Measurements from ENCODE around the gene ARSG. TPM values are rescaled to one million over a fixed set of nuclear protein-coding genes. Genes with fewer than 3 reads are reported as not detected.
"Not testable (repeated sequence)": the region's sequence is repeated elsewhere in the genome, so short reads cannot be mapped to it uniquely, and the experiment has no call there.

The ARSG gene
- total and polyA plus RNA-seq, 5 experiments from 2014 or later: 10.4 to 15.1 (median 12.9) TPM

- H3K4me3 Mint-ChIP-seq, ATAC-seq, DNase-seq, H3K9me3 Mint-ChIP-seq, H3K27me3 Mint-ChIP-seq: not testable (repeated sequence)
- POLR2A ChIA-PET: interaction anchor here (1.6 kb wide), 1 partner anchor 10 kb away, joined by 6 read pairs; the partner anchor contains the start of gene ARSG
- Mint-ChIP-seq H3K27ac (peak overlapping the region in 1 of 10 donors; percentile 6), H3K4me1 (peaks cover 0 to 30% (median 13%) of the 10 kb centered on the region in 4 donors), H3K36me3 (peaks cover 0 to 33% (median 31%) of the 10 kb centered on the region in 3 donors)
Measured at GRCh38 chr17:68281965-68282364, 9.3 kb upstream of the ARSG start.

GRCh38 chr17:68288375-68288774, 2.9 kb upstream of the ARSG start:
- ATAC-seq (no peak), DNase-seq (no peak)
- Mint-ChIP-seq H3K36me3 (no peaks in the 10 kb centered on the region), H3K27me3 (no peaks in the 10 kb centered on the region), H3K27ac (peak overlapping the region; percentile 25 to 99 (median 96)), H3K9me3 (no peaks in the 10 kb centered on the region), H3K4me1 (peaks cover 26 to 55% (median 44%) of the 10 kb centered on the region in 4 donors), H3K4me3 (peak overlapping the region in 5 of 10 donors; percentile 81 to 98 (median 97))
- POLR2A ChIA-PET: interaction anchor here (0.7 to 6.1 kb wide), 4 partner anchors 13 to 147 kb away, joined by 3 to 94 read pairs (median 3); no protein-coding TSS in a partner anchor

DNA sequence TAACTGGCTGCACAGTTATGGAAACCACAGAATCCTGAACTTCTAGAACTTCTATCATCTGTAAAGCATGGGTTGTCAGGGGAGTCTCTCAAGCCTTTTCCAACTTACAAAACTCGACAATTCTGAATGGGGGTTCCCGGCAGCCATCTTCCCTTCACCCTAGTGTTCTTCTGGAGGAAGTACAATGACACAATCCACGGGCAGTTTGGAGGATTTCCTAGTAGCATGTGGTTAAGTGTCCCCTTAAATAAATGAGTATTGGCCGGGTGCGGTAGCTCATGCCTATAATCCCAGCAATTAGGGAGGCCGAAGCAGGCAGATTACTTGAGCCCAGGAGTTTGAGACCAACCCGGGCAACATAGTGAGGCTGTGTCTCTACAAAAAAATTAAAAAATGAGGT, 2.5 kb upstream of the ARSG start:
- Mint-ChIP-seq H3K27me3 (no peaks in the 10 kb centered on the region), H3K4me1 (peaks cover 26 to 56% (median 46%) of the 10 kb centered on the region in 4 donors), H3K36me3 (no peaks in the 10 kb centered on the region), H3K27ac (peak overlapping the region; percentile 25 to 99 (median 96)), H3K9me3 (no peaks in the 10 kb centered on the region), H3K4me3 (peak overlapping the region; percentile 57 to 100 (median 96))
- peak in 2 of 10 donors; percentile 16 to 22 for DNase-seq
- ATAC-seq: no peak
- POLR2A ChIA-PET: interaction anchor here (0.7 to 6.1 kb wide), 5 partner anchors 12 to 146 kb away, joined by 3 to 94 read pairs (median 3); no protein-coding TSS in a partner anchor

DNA sequence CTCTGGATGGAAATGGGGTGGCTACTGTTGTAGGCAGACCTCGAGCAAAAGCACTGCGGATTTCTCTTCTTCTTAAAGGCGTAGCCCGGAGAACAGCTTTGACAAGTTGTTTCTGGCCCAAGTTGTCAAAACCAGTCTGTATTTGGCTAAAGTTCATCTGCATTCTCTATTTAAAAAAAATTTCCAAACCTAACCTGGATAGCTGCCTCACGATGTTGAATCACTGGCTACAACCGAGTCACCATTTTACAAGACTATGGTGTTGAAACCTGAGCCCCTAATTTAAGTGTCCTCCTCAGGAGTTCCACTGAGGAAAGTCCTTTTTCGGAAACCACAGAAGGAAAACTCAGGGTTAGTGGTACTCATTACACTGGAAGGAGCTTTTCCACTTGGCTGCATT, 1.8 kb upstream of the ARSG start:
- peak overlapping the region; percentile 94 to 99 (median 97) for H3K27ac Mint-ChIP-seq
- no peaks in the 10 kb centered on the region for H3K27me3 Mint-ChIP-seq
- ATAC-seq (no peak), DNase-seq (no peak)
- H3K9me3 Mint-ChIP-seq: no peaks in the 10 kb centered on the region
- POLR2A ChIA-PET: interaction anchor here (0.8 to 6.1 kb wide), 15 partner anchors 10 to 169 kb away, joined by 3 to 94 read pairs (median 30); partner anchors contain the start of genes AMZ2 and WIPI1
- peak overlapping the region; percentile 94 to 100 (median 96) for H3K4me3 Mint-ChIP-seq
- H3K36me3 Mint-ChIP-seq: no peaks in the 10 kb centered on the region
- peaks cover 26 to 62% (median 53%) of the 10 kb centered on the region in 4 donors for H3K4me1 Mint-ChIP-seq

DNA sequence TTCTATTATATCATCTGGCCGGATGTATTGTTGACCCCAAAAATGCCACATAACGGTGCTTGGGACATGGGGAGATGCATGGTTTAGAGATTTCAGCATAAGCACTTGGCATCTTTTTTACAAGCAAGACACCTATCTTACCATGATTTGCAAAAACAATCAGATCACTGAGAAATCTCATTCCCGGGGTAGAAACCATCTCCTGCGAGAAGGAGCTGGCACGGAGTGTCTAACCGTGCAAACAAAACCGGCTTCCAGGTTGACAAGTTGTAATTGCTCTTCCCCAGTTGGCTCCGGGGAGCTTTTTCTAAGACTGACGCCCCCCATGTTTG, 1.4 kb upstream of the ARSG start:
- H3K36me3 Mint-ChIP-seq: no peaks in the 10 kb centered on the region
- H3K27me3 Mint-ChIP-seq: no peaks in the 10 kb centered on the region
- H3K9me3 Mint-ChIP-seq: no peaks in the 10 kb centered on the region
- ATAC-seq (no peak), DNase-seq (no peak)
- H3K4me1 Mint-ChIP-seq: peaks cover 30 to 65% (median 56%) of the 10 kb centered on the region in 4 donors
- H3K27ac Mint-ChIP-seq: peak overlapping the region; percentile 94 to 99 (median 97)
- POLR2A ChIA-PET: interaction anchor here (0.7 to 6.1 kb wide), 19 partner anchors 11 to 222 kb away, joined by 3 to 94 read pairs (median 26); partner anchors contain the start of genes AMZ2, PRKAR1A and WIPI1
- H3K4me3 Mint-ChIP-seq: peak overlapping the region; percentile 94 to 100 (median 96)

DNA sequence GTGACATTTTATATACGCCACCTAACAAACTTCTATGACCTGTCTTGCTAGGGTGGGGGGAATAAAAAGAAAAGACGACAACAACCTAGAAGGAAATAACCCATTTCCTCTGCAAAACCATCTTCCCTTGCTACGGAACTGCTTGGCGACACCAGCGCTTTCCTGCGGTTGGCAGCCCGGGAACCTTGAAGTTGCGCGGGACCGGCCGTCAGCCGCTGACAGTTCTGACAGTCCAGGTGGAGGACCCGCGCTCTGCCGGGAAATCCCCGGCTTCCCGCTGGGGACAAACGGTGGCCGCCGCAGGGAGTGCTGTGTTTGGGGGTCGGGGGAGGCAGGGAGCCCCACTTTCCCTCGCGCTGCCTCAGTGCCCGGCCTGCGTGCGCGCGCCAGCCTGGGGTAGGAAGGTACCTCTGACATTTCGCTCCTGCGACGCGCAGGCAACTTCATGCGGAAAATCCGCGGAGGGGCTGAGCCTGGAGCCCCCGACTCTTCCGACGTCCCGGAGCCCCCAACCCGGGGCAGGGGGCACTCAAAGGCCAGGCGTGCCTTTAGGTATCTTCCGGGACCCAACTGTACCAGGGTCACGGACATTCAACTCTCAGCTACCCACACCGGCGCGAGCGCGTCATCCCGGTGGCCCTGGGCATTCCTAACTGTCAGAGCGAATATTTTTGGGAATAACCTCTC, 884 bp upstream of the ARSG start:
- Mint-ChIP-seq H3K27me3 (no peaks in the 10 kb centered on the region), H3K9me3 (no peaks in the 10 kb centered on the region), H3K36me3 (no peaks in the 10 kb centered on the region), H3K27ac (peak overlapping the region; percentile 94 to 99 (median 97)), H3K4me3 (peak overlapping the region; percentile 94 to 100 (median 96)), H3K4me1 (peaks cover 31 to 68% (median 58%) of the 10 kb centered on the region in 4 donors)
- POLR2A ChIA-PET: interaction anchor here (0.7 to 6.1 kb wide), 38 partner anchors 11 to 849 kb away, joined by 3 to 94 read pairs (median 12); partner anchors contain the start of genes AMZ2, PRKAR1A and WIPI1
- DNase-seq (peak; percentile 31 to 85 (median 74)), ATAC-seq (peak; percentile 8 to 13)

DNA sequence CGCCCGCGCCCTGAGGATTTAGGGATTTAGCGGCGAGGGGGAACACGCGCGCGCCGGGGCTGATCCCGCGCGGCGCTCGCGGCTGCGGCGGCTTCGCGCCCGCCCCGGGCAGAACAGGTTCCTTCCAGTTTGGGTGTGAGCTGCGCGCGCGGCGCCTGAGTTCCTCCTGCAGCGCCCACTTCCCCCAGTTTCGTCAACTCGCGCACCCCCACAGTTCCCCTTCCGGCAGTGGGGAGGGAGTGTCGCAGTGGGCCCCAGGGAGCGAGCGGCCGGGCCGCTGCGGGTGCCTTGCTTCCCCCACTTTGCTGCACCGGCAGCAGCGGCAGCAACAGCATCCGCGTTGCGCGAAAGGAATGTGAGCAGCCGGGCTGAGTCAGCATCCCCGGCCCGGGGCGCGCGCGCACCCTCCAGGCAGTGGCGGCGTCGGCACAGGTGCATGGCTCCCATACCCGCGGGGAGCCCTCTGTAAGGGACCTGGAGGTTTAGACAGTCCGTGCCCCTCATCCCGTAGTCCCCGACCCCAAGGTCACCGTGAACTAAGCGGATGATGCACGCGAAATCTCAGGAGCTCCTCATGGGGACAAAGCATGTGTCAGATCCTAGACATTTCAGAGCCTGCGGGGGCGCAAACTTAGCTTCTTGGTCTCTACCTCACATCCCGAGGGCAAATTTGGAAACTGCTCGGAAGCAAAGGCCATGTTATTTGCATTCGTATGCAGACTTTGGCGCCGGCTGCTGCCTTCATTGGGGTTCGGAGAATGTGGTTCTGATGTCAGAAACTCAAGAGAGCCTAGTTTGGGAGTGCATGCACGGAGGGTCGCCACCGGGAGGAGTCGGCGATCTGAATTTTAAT, 767 bp downstream of the ARSG start:
- POLR2A ChIA-PET: interaction anchor here (0.6 to 6.1 kb wide), 46 partner anchors 10 to 851 kb away, joined by 3 to 94 read pairs (median 8); partner anchors contain the start of genes AMZ2, KPNA2, PRKAR1A and WIPI1
- Mint-ChIP-seq H3K27me3 (no peaks in the 10 kb centered on the region), H3K27ac (peak overlapping the region; percentile 81 to 95 (median 91)), H3K36me3 (no peaks in the 10 kb centered on the region), H3K4me1 (peaks cover 38 to 72% (median 70%) of the 10 kb centered on the region in 4 donors), H3K9me3 (no peaks in the 10 kb centered on the region), H3K4me3 (peak overlapping the region; percentile 77 to 94 (median 84))
- ATAC-seq (peak; percentile 69 to 71), DNase-seq (peak; percentile 85 to 98 (median 96))

- DNase-seq (no peak), ATAC-seq (no peak)
- Mint-ChIP-seq H3K27ac (peak overlapping the region; percentile 81 to 95 (median 91)), H3K4me1 (peaks cover 38 to 73% (median 72%) of the 10 kb centered on the region in 4 donors), H3K9me3 (no peaks in the 10 kb centered on the region), H3K36me3 (no peaks in the 10 kb centered on the region), H3K4me3 (peak overlapping the region; percentile 77 to 94 (median 84)), H3K27me3 (no peaks in the 10 kb centered on the region)
- POLR2A ChIA-PET: interaction anchor here (0.8 to 6.1 kb wide), 26 partner anchors 10 to 272 kb away, joined by 4 to 94 read pairs (median 18); partner anchors contain the start of genes AMZ2 and WIPI1
Measured at GRCh38 chr17:68292689-68293040, 1.4 kb downstream of the ARSG start.

GRCh38 chr17:68293490-68294195, 2.3 kb downstream of the ARSG start:
- H3K36me3 Mint-ChIP-seq: no peaks in the 10 kb centered on the region
- H3K27me3 Mint-ChIP-seq: no peaks in the 10 kb centered on the region
- no peak for ATAC-seq
- peak overlapping the region in 3 of 10 donors; percentile 8 to 70 (median 22) for H3K27ac Mint-ChIP-seq
- H3K4me3 Mint-ChIP-seq: peak overlapping the region in 2 of 10 donors; percentile 1 to 30
- H3K9me3 Mint-ChIP-seq: no peaks in the 10 kb centered on the region
- POLR2A ChIA-PET: interaction anchor here (1.8 to 6.1 kb wide), 6 partner anchors 19 to 142 kb away, joined by 8 to 94 read pairs (median 40); no protein-coding TSS in a partner anchor
- no peak for DNase-seq
- H3K4me1 Mint-ChIP-seq: peaks cover 35 to 76% (median 68%) of the 10 kb centered on the region in 4 donors

GRCh38 chr17:68294196-68294555, 2.9 kb downstream of the ARSG start:
- no peaks in the 10 kb centered on the region for H3K36me3 Mint-ChIP-seq
- H3K9me3 Mint-ChIP-seq: no peaks in the 10 kb centered on the region

DNA sequence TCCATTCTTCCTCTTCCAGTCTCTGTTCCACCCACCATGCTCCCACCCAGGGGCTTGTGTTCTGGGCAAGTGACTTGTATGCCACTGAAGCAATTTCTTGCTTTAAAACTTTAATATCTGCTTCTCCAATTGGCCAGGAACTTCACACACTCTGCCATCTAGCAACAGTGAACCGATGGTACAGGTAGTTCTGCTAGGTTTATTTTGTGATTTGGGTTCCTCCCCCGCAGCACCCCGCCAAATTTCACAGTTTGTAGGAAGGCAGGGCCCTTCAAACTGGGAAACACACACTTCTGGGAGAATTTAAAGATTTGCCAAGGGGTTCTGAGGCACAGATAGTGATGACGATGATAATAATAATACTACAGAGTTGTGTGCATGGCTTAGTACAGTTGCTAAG, 3.3 kb downstream of the ARSG start:
- ATAC-seq (no peak), DNase-seq (no peak)
- Mint-ChIP-seq H3K9me3 (no peaks in the 10 kb centered on the region), H3K36me3 (no peaks in the 10 kb centered on the region), H3K4me1 (peaks cover 30 to 73% (median 65%) of the 10 kb centered on the region in 4 donors), H3K27me3 (no peaks in the 10 kb centered on the region), H3K27ac (peak overlapping the region in 7 of 10 donors; percentile 6 to 87 (median 70)), H3K4me3 (peak overlapping the region in 6 of 10 donors; percentile 6 to 76 (median 54))
- POLR2A ChIA-PET: no interaction called here

More at GRCh38 chr17:68294196-68294555, 2.9 kb downstream of the ARSG start:
- Mint-ChIP-seq H3K4me1 (peaks cover 31 to 74% (median 64%) of the 10 kb centered on the region in 4 donors), H3K27ac (peak overlapping the region in 5 of 10 donors; percentile 22 to 70 (median 56)), H3K4me3 (peak overlapping the region in 2 of 10 donors; percentile 1 to 30), H3K27me3 (no peaks in the 10 kb centered on the region)
- POLR2A ChIA-PET: interaction anchor here (4.9 kb wide), 1 partner anchor 31 kb away, joined by 54 read pairs; no protein-coding TSS in a partner anchor
- ATAC-seq: no peak
- no peak for DNase-seq

All from naive thymus-derived CD8-positive, alpha-beta T cell (primary cell).